HepG2 (cell line): Measurements from ENCODE around the gene TNRC18. TPM values are rescaled to one million over a fixed set of nuclear protein-coding genes. Genes with fewer than 3 reads are reported as not detected.

Experiments
- ARID2 ChIP-seq: sonication (generic); formaldehyde crosslinking; IDR thresholded peaks from 2 replicates; pipeline ENCODE4 v1.8.1; 2022; ENCODE audit warnings: mild to moderate bottlenecking, missing genetic modification reagents, borderline replicate concordance
- ARID4A ChIP-seq: sonication (generic); formaldehyde crosslinking; IDR thresholded peaks from 2 replicates; pipeline ENCODE4 v1.5.0; 2020; ENCODE audit warnings: mild to moderate bottlenecking, missing genetic modification reagents, borderline replicate concordance
- EEA1 ChIP-seq: sonication (generic); formaldehyde crosslinking; IDR thresholded peaks from 2 replicates; pipeline ENCODE4 v1.5.1; 2020; ENCODE audit warnings: mild to moderate bottlenecking, missing genetic modification reagents, borderline replicate concordance
- GTF2F1 ChIP-seq: fragments of 150-350 bp; IDR thresholded peaks from 2 replicates; pipeline ENCODE4 v1.6.1; 2014; ENCODE audit warnings: low read length
- HOXA5 ChIP-seq: sonication (generic); formaldehyde crosslinking; IDR thresholded peaks from 2 replicates; pipeline ENCODE4 v1.4.0; 2020; ENCODE audit warnings: missing genetic modification reagents
- ISX ChIP-seq: sonication (generic); formaldehyde crosslinking; conservative IDR thresholded peaks from 2 replicates; pipeline ENCODE4 v1.5.0; 2020; ENCODE audit warnings: missing genetic modification reagents
- MXD1 ChIP-seq: sonication (generic); formaldehyde crosslinking; IDR thresholded peaks from 2 replicates; pipeline ENCODE4 v1.4.0; 2020; ENCODE audit warnings: mild to moderate bottlenecking, missing genetic modification reagents
- NR0B2 ChIP-seq: sonication (generic); formaldehyde crosslinking; IDR thresholded peaks from 2 replicates; pipeline ENCODE4 v1.4.0; 2020; ENCODE audit warnings: mild to moderate bottlenecking, missing genetic modification reagents
- ZGPAT ChIP-seq: IDR thresholded peaks from 2 replicates; pipeline ENCODE4 v1.6.1; 2016; ENCODE audit warnings: mild to moderate bottlenecking
- ZNF512B ChIP-seq: sonication (generic); formaldehyde crosslinking; IDR thresholded peaks from 2 replicates; pipeline ENCODE4 v1.5.1; 2020; ENCODE audit warnings: missing genetic modification reagents, mild to moderate bottlenecking, borderline replicate concordance
- ZXDC ChIP-seq: sonication (generic); formaldehyde crosslinking; IDR thresholded peaks from 2 replicates; pipeline ENCODE4 v1.5.0; 2020; ENCODE audit warnings: mild to moderate bottlenecking, missing genetic modification reagents
- polyA plus RNA-seq, 8 experiments: library from polyadenylated mRNA; depleted of rRNA in 3 of 8; stranded (reverse) in 7 of 8; unstranded in 1 of 8; fragments of >200 nt; fragmentation: Illumina TruSeq in 4 of 8; extraction: Trizol in 4 of 8; gene quantifications; 2 replicates each; pipeline versions ENCODE4 v1.2.1 to v1.2.3, GENCODE V29; 2011 to 2016; ENCODE audit warnings: low read depth in 4 of 8, missing spikeins in 1 of 8, mixed read lengths in 1 of 8; ENCODE audit not compliant: insufficient read depth in 1 of 8
- total RNA-seq, 5 experiments: library from RNA; depleted of rRNA; stranded (reverse); fragments of >200 nt; fragmentation: Illumina TruSeq; extraction: Trizol; gene quantifications; 2 replicates each; pipeline ENCODE4 v1.2.3, GENCODE V29; 2016; ENCODE audit warnings: low read depth in 1 of 5

The TNRC18 gene
- total and polyA plus RNA-seq, 2 of the 13 experiments (the other 11 are each of a cell fraction or from before 2014, with no cell fraction given): 11.7 to 17.4 TPM

- TF ChIP-seq ARID2 (no peak), NR0B2 (no peak), ARID4A (no peak), ZXDC (CRISPR knock-in tag) (no peak), MXD1 (CRISPR knock-in tag) (no peak), EEA1 (CRISPR knock-in tag) (no peak), ISX (no peak), ZNF512B (CRISPR knock-in tag) (no peak), HOXA5 (no peak), GTF2F1 (no peak), ZGPAT (no peak)
Observed at GRCh38 chr7:5351507-5352265, 71.9 kb downstream of the TNRC18 start (continued).
